ENCODE data around the gene NTRK3. TPM values are rescaled to one million over a fixed set of nuclear protein-coding genes. Genes with fewer than 3 reads are reported as not detected.
A peak's percentile ranks its signal among the peaks of the same experiment; 100 is the strongest.

Gene NTRK3
- total and polyA plus RNA-seq, 9 donors: 1.8 to 7.9 (median 3.2) TPM

DNA sequence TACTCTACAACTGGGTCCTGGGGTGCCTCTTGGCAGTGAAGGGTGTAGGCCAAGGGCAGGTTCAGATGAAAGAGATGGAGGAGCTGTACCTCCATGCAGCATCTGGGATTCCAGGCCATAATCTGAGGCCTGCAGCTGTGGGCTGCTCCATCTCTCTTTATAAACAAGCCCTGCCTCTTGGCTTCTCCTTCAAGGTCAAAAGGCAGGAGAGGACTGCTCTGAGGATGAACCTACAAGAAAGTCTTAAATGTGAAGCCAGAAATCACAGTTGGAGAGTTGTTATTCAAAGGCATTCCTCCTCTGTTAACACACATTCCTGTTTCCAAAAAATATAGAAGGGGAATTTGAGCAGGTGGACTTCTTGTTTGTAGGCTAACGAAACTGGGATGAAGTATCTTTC lies 355.5 kb downstream of the NTRK3 start:
- Histone ChIP-seq H3K4me3 (ENCODE audit: low read length) (no peak overlapping the region), H3K9me3 (replicated peaks; ENCODE audit: control insufficient read depth, low read depth, low read length) (no peaks in the 10 kb centered on the region), H3K27ac (ENCODE audit: low read length) (no peak overlapping the region), H3K36me3 (ENCODE audit: control insufficient read depth, insufficient read depth, low read length) (no peaks in the 10 kb centered on the region), H3K4me1 (ENCODE audit: control insufficient read depth, insufficient read depth, low read length) (no peaks in the 10 kb centered on the region), H3K27me3 (ENCODE audit: control insufficient read depth, insufficient read depth, low read length) (no peaks in the 10 kb centered on the region)
- DNase-seq: peak; percentile 34
- no CpG with 5 or more reads among the region's 1 CpG for WGBS (ENCODE audit: insufficient coverage)

DNA sequence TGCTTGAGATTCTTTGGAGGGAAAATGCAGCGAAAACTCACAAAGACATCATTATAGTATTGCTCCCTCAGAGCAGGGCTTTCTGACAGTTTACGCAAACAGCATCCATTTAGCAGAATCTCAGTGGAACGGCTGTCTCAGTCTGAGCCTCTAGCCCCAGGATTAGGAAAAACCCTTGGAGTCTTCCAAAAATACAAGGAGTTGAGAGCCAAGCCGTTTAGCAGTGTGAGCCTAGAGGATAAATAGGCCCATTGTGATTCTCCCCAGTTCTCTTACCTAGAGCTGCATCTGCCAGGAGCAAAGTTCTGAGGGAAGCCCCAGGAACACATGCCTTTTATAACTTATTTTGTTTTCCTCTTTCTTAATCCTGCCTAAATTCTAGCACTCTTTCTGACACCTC lies 359.6 kb downstream of the NTRK3 start:
- H3K36me3 ChIP-seq (ENCODE audit: control insufficient read depth, insufficient read depth, low read length): no peaks in the 10 kb centered on the region
- no peaks in the 10 kb centered on the region for H3K9me3 ChIP-seq (replicated peaks; ENCODE audit: control insufficient read depth, low read depth, low read length)
- no peaks in the 10 kb centered on the region for H3K4me1 ChIP-seq (ENCODE audit: control insufficient read depth, insufficient read depth, low read length)
- no peak overlapping the region for H3K4me3 ChIP-seq (ENCODE audit: low read length)
- no peaks in the 10 kb centered on the region for H3K27me3 ChIP-seq (ENCODE audit: control insufficient read depth, insufficient read depth, low read length)
- peak; percentile 76 for DNase-seq
- 16% methylated on average over 4 of the region's 4 CpGs for WGBS (ENCODE audit: insufficient coverage)
- no peak overlapping the region for H3K27ac ChIP-seq (ENCODE audit: low read length)

DNA sequence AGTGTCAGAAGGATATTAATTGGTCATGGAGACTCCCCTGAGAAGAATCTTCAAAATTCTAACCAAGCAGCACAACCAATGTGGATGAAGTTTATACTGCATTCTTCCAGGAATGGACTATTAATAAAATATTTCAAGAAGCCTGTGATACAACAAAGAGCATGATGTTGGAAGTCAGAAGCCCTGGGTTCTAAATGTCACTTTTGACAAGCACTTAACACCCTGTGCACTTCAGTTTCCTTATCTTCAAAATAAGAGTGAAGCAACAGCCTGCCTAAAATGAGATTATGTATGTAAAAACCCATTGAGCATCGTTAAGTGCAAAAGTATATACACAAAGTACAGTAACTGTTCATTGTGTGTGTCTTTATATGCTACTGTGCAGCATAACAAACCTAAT lies 369.4 kb downstream of the NTRK3 start:
- H3K4me3 ChIP-seq (ENCODE audit: low read length): no peak overlapping the region
- H3K36me3 ChIP-seq (ENCODE audit: control insufficient read depth, insufficient read depth, low read length): no peaks in the 10 kb centered on the region
- H3K4me1 ChIP-seq (ENCODE audit: control insufficient read depth, insufficient read depth, low read length): no peaks in the 10 kb centered on the region
- no peaks in the 10 kb centered on the region for H3K27me3 ChIP-seq (ENCODE audit: control insufficient read depth, insufficient read depth, low read length)
- DNase-seq: no peak
- no peaks in the 10 kb centered on the region for H3K9me3 ChIP-seq (replicated peaks; ENCODE audit: control insufficient read depth, low read depth, low read length)
- no CpG with 5 or more reads among the region's 1 CpG for WGBS (ENCODE audit: insufficient coverage)
- H3K27ac ChIP-seq (ENCODE audit: low read length): no peak overlapping the region

DNA sequence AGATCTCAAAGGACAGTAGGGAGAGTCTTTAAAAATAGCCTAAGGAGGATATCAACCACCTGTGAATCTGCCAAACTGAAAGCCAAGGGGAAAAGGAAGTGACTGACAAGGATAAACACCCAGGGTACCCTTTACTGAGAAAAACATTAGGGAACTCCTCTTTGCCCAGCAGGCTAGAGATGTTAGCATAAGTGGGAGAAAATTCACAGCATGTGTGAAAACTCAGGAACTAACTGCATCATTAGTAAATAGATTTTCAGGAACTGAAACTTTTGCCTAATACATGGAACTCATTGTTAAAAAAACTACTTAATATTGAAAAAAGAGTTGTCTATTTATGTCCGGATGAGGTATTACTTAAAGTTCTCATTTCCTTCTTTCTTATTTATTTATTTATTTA lies 375.5 kb downstream of the NTRK3 start:
- no peaks in the 10 kb centered on the region for H3K27me3 ChIP-seq (ENCODE audit: control insufficient read depth, insufficient read depth, low read length)
- peak; percentile 51 for DNase-seq
- no peak overlapping the region for H3K27ac ChIP-seq (ENCODE audit: low read length)
- no peaks in the 10 kb centered on the region for H3K36me3 ChIP-seq (ENCODE audit: control insufficient read depth, insufficient read depth, low read length)
- no peak overlapping the region for H3K4me3 ChIP-seq (ENCODE audit: low read length)
- H3K9me3 ChIP-seq (replicated peaks; ENCODE audit: control insufficient read depth, low read depth, low read length): no peaks in the 10 kb centered on the region
- H3K4me1 ChIP-seq (ENCODE audit: control insufficient read depth, insufficient read depth, low read length): no peaks in the 10 kb centered on the region
- WGBS (ENCODE audit: insufficient coverage): no CpG with 5 or more reads among the region's 1 CpG

DNA sequence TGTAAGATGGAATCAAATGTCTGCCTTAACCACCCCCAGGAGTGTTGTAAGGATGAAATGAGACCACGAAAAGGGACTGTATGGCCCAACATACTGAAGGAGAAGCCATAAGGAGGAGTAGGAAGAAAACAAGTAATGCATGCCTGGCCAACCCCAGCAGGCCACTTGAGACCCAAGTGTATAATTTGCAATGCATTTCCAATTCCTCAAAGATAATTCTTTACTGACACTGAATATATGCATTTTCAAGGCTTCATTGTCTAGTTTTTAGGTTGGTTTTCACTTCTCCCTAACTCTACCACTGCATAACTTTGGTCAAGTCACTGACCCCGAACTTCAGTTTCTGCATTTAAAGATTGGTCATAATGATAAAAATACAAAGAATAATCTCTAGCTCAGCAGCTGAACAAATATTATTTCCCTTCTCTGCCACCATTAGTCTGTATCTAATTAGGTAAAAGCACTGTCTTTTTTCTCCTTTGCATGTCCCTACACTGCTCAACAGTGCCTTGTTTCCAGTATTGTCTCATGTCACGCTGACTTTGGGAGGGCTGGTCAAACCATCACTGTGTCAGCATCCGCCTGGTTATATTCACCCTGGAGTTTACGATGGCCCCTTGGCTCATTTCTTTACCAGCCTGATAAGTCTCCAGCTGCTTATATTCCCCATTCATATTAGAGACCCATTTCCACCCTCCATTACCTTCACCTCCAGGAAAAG lies 378.6 kb downstream of the NTRK3 start:
- 93% methylated on average over 3 of the region's 5 CpGs for WGBS (ENCODE audit: insufficient coverage)
- no peak overlapping the region for H3K27ac ChIP-seq (ENCODE audit: low read length)
- DNase-seq: no peak
- peaks cover 19% of the 10 kb centered on the region for H3K4me1 ChIP-seq (ENCODE audit: control insufficient read depth, insufficient read depth, low read length)
- no peaks in the 10 kb centered on the region for H3K27me3 ChIP-seq (ENCODE audit: control insufficient read depth, insufficient read depth, low read length)
- H3K36me3 ChIP-seq (ENCODE audit: control insufficient read depth, insufficient read depth, low read length): no peaks in the 10 kb centered on the region
- H3K4me3 ChIP-seq (ENCODE audit: low read length): no peak overlapping the region
- no peaks in the 10 kb centered on the region for H3K9me3 ChIP-seq (replicated peaks; ENCODE audit: control insufficient read depth, low read depth, low read length)

DNA sequence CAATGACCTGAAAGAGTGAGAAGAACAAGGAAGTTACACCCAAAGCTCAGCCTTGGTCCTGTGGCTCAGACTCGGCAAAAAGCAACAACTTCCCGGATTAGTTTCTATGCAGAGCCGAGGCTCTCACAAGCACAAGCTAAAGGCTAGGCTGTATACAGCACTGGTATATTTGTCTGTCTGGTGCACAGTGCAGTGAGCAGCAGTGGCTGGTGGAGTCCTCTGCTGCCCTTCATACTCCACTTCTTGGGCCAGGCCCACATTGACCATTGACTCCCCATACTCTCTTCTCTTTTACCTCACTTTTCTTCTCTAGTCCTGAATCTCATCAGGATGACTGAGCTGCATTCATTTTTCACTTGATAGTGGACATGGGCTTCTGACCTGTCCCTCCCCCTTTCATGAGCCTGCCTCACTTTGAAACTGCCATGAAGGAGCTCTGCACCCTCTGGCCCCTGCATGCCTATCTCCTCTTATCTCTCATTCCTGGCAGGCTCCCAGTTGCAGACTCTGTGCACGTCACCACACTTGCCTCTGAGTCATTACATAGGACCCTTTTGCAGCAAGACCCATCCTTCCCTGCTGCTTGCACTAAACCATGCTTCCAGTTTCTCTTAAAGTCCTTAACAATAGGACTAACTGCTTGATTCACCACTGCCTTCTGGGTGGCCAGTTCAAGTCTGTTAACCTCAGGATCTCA lies 379.3 kb downstream of the NTRK3 start:
- no peaks in the 10 kb centered on the region for H3K9me3 ChIP-seq (replicated peaks; ENCODE audit: control insufficient read depth, low read depth, low read length)
- no peak for DNase-seq
- no peak overlapping the region for H3K4me3 ChIP-seq (ENCODE audit: low read length)
- H3K27me3 ChIP-seq (ENCODE audit: control insufficient read depth, insufficient read depth, low read length): no peaks in the 10 kb centered on the region
- no peak overlapping the region for H3K27ac ChIP-seq (ENCODE audit: low read length)
- 50% methylated on average over 3 of the region's 4 CpGs for WGBS (ENCODE audit: insufficient coverage)
- no peaks in the 10 kb centered on the region for H3K36me3 ChIP-seq (ENCODE audit: control insufficient read depth, insufficient read depth, low read length)
- peaks cover 19% of the 10 kb centered on the region for H3K4me1 ChIP-seq (ENCODE audit: control insufficient read depth, insufficient read depth, low read length)

DNA sequence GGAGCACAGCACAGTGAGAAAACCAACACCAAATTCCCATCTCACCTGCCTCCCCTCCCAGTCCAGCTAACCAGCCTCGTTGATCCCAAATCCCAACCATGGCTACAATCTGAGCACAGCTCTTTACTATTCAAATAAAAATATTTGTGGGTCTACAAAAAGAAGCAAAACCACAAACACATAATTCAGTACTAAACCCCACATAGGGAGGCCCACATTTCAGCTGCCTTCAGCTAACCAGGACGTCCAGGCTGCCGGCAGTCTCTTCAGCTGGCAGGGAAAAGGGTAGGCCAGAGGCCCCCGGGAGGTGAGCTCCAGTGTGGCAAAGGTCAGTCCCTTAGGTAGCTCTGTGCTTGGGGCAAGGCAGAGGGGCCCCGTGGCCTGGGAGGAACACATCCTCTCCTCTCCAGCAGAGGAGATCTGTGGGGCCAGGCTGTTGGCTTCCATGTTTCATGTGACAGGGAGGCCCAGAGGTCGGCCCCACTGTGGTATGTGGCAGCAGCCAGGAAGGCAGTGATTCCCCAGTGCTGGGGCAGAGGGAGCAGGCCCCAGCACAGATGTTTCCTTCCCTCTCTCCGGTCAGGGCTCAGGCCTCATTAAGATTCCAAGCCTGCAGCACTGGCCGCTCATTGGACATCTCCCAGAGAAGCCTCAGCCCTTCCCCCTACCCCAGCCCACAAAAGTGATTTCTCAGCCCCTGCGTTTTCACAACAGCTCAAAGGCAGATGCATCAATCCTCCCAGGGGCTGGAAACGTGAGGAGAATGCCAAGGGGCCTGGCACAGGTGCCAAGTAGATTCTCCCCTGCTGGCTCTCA lies 381.4 kb downstream of the NTRK3 start:
- Histone ChIP-seq H3K27me3 (ENCODE audit: control insufficient read depth, insufficient read depth, low read length) (no peaks in the 10 kb centered on the region), H3K4me3 (ENCODE audit: low read length) (no peak overlapping the region), H3K27ac (ENCODE audit: low read length) (no peak overlapping the region), H3K4me1 (ENCODE audit: control insufficient read depth, insufficient read depth, low read length) (peaks cover 19% of the 10 kb centered on the region), H3K36me3 (ENCODE audit: control insufficient read depth, insufficient read depth, low read length) (no peaks in the 10 kb centered on the region), H3K9me3 (replicated peaks; ENCODE audit: control insufficient read depth, low read depth, low read length) (no peaks in the 10 kb centered on the region)
- WGBS (ENCODE audit: insufficient coverage): 0% methylated on average over 5 of the region's 10 CpGs
- peak; percentile 74 for DNase-seq

DNA sequence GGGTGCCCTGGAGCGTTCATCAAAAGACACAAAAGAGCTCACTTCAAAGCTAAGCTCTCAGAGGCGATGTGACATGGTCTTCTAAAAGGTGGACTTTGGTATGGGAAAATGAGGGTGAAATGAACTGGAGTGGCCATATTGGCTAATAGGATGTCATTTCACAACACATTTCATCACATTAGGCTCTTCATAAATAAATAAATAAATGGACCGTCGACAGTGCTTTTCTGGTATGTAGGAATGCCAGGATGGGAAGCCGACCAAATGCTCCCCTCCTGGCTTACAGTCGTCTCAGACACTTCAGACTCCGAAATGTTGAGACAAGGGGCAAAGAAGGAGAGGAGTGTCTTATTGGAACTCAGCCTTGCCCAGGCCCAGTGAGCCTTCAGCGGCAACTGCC lies 383.0 kb downstream of the NTRK3 start:
- Histone ChIP-seq H3K4me3 (ENCODE audit: low read length) (no peak overlapping the region), H3K36me3 (ENCODE audit: control insufficient read depth, insufficient read depth, low read length) (no peaks in the 10 kb centered on the region), H3K9me3 (replicated peaks; ENCODE audit: control insufficient read depth, low read depth, low read length) (no peaks in the 10 kb centered on the region), H3K27ac (ENCODE audit: low read length) (no peak overlapping the region), H3K27me3 (ENCODE audit: control insufficient read depth, insufficient read depth, low read length) (no peaks in the 10 kb centered on the region), H3K4me1 (ENCODE audit: control insufficient read depth, insufficient read depth, low read length) (peaks cover 19% of the 10 kb centered on the region)
- WGBS (ENCODE audit: insufficient coverage): 100% methylated on average over 3 of the region's 8 CpGs
- DNase-seq: no peak

DNA sequence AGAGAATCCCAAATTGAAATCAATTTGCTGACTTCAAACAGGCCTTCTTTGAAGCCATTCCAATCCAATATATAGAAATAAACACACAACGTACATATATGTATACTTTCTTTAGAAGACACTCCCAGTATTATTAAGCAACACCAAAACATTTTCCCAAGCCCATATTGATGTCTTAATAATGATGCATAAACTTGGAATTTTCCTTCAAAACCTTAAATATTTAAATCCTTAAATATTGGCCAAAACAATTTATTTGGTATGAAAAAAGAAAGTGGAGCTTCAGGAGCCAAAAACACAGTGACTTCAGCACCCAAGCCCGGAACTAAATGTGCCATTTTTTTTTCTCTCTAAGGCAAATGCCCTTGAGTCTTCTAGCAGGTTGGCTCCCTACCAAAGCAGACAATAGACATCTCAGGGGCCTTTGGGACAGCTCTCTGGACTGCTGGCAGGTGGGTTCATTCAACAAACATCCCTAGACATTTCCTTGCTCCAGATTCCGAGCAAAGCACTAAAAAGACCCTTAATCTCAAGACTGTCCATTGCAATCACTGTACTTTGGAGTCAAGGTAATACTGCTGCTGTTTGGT lies 384.7 kb downstream of the NTRK3 start:
- no peak for DNase-seq
- 57% methylated on average over 1 of the region's 3 CpGs for WGBS (ENCODE audit: insufficient coverage)
- H3K9me3 ChIP-seq (replicated peaks; ENCODE audit: control insufficient read depth, low read depth, low read length): no peaks in the 10 kb centered on the region
- H3K27ac ChIP-seq (ENCODE audit: low read length): no peak overlapping the region
- H3K4me1 ChIP-seq (ENCODE audit: control insufficient read depth, insufficient read depth, low read length): peaks cover 19% of the 10 kb centered on the region
- no peaks in the 10 kb centered on the region for H3K27me3 ChIP-seq (ENCODE audit: control insufficient read depth, insufficient read depth, low read length)
- H3K4me3 ChIP-seq (ENCODE audit: low read length): no peak overlapping the region
- H3K36me3 ChIP-seq (ENCODE audit: control insufficient read depth, insufficient read depth, low read length): no peaks in the 10 kb centered on the region

DNA sequence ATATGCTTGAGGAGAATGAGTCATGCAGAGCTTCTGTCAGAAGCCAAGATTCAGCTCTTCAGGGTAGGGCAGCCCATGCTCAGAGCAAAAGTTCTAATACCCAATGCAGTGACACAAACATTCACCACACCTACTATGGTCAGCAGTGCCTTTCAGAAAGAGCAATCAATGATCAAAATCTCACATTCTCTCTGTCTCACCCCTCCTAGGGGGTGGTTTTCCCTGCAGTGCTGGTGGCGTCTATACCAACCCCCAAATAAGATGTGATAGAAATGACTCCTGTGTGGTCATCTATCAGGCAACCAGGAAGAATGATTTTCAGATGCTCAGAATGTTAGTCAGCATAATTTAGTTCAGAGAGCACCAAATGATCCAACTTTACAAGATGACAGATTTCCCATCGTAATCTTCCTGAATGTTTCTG lies 385.3 kb downstream of the NTRK3 start:
- no peaks in the 10 kb centered on the region for H3K36me3 ChIP-seq (ENCODE audit: control insufficient read depth, insufficient read depth, low read length)
- no peaks in the 10 kb centered on the region for H3K9me3 ChIP-seq (replicated peaks; ENCODE audit: control insufficient read depth, low read depth, low read length)
- no peak for DNase-seq
- no peak overlapping the region for H3K27ac ChIP-seq (ENCODE audit: low read length)
- peaks cover 19% of the 10 kb centered on the region for H3K4me1 ChIP-seq (ENCODE audit: control insufficient read depth, insufficient read depth, low read length)
- no peaks in the 10 kb centered on the region for H3K27me3 ChIP-seq (ENCODE audit: control insufficient read depth, insufficient read depth, low read length)
- no peak overlapping the region for H3K4me3 ChIP-seq (ENCODE audit: low read length)
- WGBS (ENCODE audit: insufficient coverage): no CpG with 5 or more reads among the region's 2 CpGs
